ENCODE data around the gene SRRM4.
"Not testable (repeated sequence)": the region's sequence is repeated elsewhere in the genome, so short reads cannot be mapped to it uniquely, and the experiment has no call there.

Gene SRRM4

DNA sequence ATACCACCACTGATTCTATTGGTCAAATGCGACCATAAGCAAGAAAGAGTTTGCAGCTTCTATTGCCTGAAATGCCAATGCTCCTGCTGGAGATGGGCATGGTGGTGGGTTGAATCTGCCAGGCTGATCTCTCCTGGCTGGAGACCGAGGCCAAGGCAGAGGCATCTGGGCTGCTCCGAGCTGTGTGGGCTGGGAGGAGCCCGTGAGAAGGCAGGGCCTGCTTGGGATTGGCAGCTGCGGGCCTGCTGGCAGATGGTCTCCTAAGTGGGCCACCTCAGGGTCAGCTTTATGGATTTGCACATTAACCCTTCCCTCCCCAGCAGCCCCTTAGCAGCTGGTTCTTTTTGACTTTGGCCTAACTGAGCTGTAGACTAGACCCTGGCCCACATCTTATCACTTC lies 25.4 kb downstream of the SRRM4 start:
- no peak for DNase-seq (ENCODE audit: low read depth)
- no peak overlapping the region for H3K4me3 ChIP-seq (ENCODE audit: low read depth, low read length)
- no peak for TF ChIP-seq MYC (IDR thresholded peaks at IDR 0.05; ENCODE audit: low read depth, low read length)
- TF ChIP-seq, protein P1, sequence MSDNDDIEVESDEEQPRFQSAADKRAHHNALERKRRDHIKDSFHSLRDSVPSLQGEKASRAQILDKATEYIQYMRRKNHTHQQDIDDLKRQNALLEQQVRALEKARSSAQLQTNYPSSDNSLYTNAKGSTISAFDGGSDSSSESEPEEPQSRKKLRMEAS (IDR thresholded peaks at IDR 0.05; ENCODE audit: low read depth, low read length), result no peak
- TF ChIP-seq POLR2A (IDR thresholded peaks at IDR 0.05; ENCODE audit: extremely low read depth, insufficient read length), result no peak
- TF ChIP-seq, protein P2, sequence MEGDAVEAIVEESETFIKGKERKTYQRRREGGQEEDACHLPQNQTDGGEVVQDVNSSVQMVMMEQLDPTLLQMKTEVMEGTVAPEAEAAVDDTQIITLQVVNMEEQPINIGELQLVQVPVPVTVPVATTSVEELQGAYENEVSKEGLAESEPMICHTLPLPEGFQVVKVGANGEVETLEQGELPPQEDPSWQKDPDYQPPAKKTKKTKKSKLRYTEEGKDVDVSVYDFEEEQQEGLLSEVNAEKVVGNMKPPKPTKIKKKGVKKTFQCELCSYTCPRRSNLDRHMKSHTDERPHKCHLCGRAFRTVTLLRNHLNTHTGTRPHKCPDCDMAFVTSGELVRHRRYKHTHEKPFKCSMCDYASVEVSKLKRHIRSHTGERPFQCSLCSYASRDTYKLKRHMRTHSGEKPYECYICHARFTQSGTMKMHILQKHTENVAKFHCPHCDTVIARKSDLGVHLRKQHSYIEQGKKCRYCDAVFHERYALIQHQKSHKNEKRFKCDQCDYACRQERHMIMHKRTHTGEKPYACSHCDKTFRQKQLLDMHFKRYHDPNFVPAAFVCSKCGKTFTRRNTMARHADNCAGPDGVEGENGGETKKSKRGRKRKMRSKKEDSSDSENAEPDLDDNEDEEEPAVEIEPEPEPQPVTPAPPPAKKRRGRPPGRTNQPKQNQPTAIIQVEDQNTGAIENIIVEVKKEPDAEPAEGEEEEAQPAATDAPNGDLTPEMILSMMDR (IDR thresholded peaks at IDR 0.05; ENCODE audit: low read depth, low read length), result no peak

DNA sequence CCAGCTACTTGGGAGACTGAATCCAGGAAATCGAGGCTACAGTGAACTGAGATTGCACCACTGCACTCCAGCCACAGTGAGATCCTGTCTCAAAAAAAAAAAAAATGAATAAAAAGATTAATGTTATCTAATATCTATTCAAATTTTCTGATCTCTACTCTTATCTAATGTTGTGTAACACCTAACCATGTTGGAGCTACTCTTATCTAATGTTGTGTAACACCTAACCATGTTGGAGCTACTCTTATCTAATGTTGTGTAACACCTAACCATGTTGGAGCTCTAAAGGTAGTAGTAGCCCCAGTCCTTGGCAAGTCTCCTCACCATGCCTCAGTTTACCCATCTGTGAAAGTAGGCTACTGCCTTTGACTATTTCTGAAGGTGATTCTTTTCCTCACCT lies 26.9 kb downstream of the SRRM4 start:
- DNase-seq (ENCODE audit: low read depth); H3K4me3 ChIP-seq (ENCODE audit: low read depth, low read length): not testable (repeated sequence)

DNA sequence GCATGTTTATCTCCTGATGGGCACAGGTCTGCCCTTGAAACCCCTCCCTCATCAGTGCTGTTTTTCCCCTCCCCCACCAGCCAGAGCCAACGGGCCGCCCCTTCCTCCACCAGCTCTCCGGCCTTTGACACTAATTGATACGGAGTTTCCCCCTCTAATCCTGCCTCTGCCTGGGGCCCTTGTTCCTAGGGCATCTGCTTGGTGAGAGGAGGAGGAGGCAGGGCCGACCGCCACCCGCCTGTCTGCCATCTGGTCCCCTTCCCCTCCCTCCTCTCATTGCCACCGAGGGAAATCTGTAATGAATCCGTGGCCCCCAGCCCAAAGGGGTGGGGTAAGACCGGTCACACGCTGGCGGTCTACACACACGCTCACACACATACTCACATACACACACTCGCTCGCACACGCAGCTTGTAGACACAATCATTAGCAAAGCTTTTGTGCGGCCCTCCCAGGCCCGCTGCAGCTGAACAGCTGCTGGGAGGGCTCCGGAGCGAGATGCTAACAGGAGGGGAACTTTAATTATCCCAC lies 27.4 kb downstream of the SRRM4 start:
- H3K4me3 ChIP-seq (ENCODE audit: low read depth, low read length), result no peak overlapping the region
- TF ChIP-seq, protein P2 (IDR thresholded peaks at IDR 0.05; ENCODE audit: low read depth, low read length), result no peak
- TF ChIP-seq POLR2A (IDR thresholded peaks at IDR 0.05; ENCODE audit: extremely low read depth, insufficient read length) (no peak), MYC (IDR thresholded peaks at IDR 0.05; ENCODE audit: low read depth, low read length) (no peak)
- TF ChIP-seq, protein P1 (IDR thresholded peaks at IDR 0.05; ENCODE audit: low read depth, low read length), result no peak
- no peak for DNase-seq (ENCODE audit: low read depth)

DNA sequence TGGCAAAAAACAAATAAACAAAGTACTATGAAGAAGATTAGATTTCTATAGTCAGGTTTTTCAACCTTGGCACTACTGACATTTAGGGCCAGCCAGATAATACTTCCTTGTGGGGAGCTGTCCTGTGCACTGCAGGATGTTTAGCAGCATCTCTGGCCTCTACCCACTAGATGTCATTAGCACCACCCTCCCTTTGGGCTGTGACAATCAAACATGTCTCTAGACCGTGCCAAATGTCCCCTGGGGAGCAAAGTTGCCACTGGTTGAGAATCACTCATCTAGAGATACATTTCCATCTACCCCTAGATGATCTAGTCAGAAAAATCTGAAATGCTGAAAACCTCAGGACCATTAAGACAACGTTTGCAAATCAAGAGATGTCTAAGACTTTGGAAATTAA lies 29.9 kb downstream of the SRRM4 start:
- no peak overlapping the region for H3K4me3 ChIP-seq (ENCODE audit: low read depth, low read length)
- TF ChIP-seq, protein P2 (IDR thresholded peaks at IDR 0.05; ENCODE audit: low read depth, low read length), result no peak

DNA sequence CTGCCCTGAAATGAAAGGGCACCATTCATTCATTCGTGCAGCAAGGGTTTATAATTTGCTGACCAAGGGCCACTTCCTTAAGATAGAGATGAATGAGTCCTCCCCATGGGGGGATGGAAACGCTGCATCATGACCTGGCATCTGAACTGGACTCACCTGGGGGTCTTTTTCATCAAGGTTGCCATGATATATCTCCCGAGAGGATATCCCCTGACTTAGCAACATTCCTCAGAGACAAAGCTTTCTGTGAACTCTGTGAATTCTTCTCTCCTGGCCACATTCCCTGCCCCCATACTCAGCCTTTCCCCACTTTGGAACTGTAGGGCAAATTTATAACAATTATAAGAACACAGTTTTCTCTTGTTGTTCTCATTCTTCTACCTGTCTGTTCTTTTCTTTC lies 30.8 kb downstream of the SRRM4 start:
- no peak overlapping the region for H3K4me3 ChIP-seq (ENCODE audit: low read depth, low read length)
- TF ChIP-seq, protein P2 (IDR thresholded peaks at IDR 0.05; ENCODE audit: low read depth, low read length), result no peak
- TF ChIP-seq, protein P1 (IDR thresholded peaks at IDR 0.05; ENCODE audit: low read depth, low read length), result no peak
- TF ChIP-seq POLR2A (IDR thresholded peaks at IDR 0.05; ENCODE audit: extremely low read depth, insufficient read length) (no peak), MYC (IDR thresholded peaks at IDR 0.05; ENCODE audit: low read depth, low read length) (no peak)
- DNase-seq (ENCODE audit: low read depth), result no peak

More for the DNA sequence above, 29.9 kb downstream of the SRRM4 start:
- DNase-seq (ENCODE audit: low read depth), result no peak

DNA sequence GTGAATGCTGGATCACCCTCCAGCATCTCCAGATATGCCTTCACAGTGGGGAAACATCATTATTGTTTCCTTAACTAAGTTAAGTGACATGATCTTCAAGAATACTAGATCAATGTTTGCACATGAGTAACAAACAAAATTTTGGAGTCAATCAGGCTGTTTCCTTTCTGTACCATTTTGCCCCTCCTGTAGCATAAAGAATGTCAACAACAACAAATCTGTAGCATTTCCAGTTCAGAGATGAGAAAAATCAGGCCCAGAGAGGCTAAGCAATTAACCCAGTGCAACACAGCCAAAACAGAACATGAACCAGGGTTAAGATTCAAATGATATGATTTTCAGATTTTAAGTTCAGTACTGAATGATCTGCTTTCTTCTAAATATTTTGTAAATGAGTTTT lies 31.7 kb downstream of the SRRM4 start:
- TF ChIP-seq, protein P2 (IDR thresholded peaks at IDR 0.05; ENCODE audit: low read depth, low read length), result no peak
- TF ChIP-seq, protein P1 (IDR thresholded peaks at IDR 0.05; ENCODE audit: low read depth, low read length), result no peak
- no peak for TF ChIP-seq POLR2A (IDR thresholded peaks at IDR 0.05; ENCODE audit: extremely low read depth, insufficient read length)
- no peak overlapping the region for H3K4me3 ChIP-seq (ENCODE audit: low read depth, low read length)
- DNase-seq (ENCODE audit: low read depth), result no peak

All from NB4 (cell line).